Left ventricle myocardium inferior (tissue), 1 donor: Measurements from ENCODE around the gene RELA. TPM values are rescaled to one million over a fixed set of nuclear protein-coding genes. Genes with fewer than 3 reads are reported as not detected.

ENCODE experiments used
- DNase-seq: peaks from one replicate; pipeline ENCODE4 v3.0.0-alpha.2; 2020
- H3K27ac ChIP-seq: fragments of 200-600 bp; replicated peaks from 2 replicates; pipeline ENCODE4 v1.8.0; 2021
- H3K27me3 ChIP-seq: fragments of 200-600 bp; 2 replicates; pipeline ENCODE4 v1.8.0; 2021; ENCODE audit warnings: low read depth
- H3K36me3 ChIP-seq: fragments of 200-600 bp; 2 replicates; pipeline ENCODE4 v1.8.0; 2021
- H3K4me1 ChIP-seq: fragments of 200-600 bp; 2 replicates; pipeline ENCODE4 v1.8.0; 2021
- H3K4me3 ChIP-seq: fragments of 200-600 bp; 2 replicates; pipeline ENCODE4 v1.8.0; 2021; ENCODE audit warnings: mild to moderate bottlenecking, moderate library complexity
- H3K9me3 ChIP-seq: fragments of 200-600 bp; replicated peaks from 2 replicates; pipeline ENCODE4 v1.8.0; 2021
- CTCF ChIP-seq: fragments of 200-600 bp; IDR thresholded peaks from 2 replicates; pipeline ENCODE4 v1.8.0; 2021; ENCODE audit warnings: antibody characterized with exemption, mild to moderate bottlenecking, borderline replicate concordance
- intact Hi-C: fragments of 100-400 bp; cut with micrococcal nuclease; formaldehyde crosslinking; loops from one replicate; pipeline ENCODE4 v1.11.0; 2022
- total RNA-seq: library from RNA; stranded (reverse); fragmentation: NEBNext Ultra II Directional; extraction: Animal tissue kit (Norgen Biotek cat#: 25700); gene quantifications from one replicate; pipeline ENCODE4 v1.2.1, GENCODE V29; 2021
- donor health status: DM: no; HTN: yes; CAD: no; lungs with severe emphysema.

Gene RELA
- total RNA-seq, 1 donor from 2014 or later: 33.8 TPM

DNA sequence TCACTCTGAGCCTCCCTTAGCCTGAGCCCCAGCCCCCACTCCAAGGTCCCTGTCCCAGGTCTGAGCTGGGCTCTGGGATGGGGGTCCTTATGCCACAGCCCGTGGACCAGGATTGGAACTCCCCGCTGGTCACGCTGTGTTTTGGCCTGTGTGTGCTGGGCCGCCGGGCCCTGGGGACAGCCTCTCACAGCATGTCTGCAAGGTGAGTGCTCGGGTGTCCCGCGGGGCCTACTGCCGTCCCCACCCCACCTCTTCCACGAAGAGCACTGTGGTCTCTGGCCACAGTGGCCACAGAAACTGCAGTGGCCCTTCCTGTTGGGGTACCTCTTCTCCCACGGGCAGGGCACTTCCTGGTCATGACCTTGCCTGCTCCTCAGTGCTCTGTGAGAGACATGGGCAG lies 28.3 kb downstream of the RELA start:
- H3K36me3 ChIP-seq: peaks cover 77% of the 10 kb centered on the region
- peaks cover 45% of the 10 kb centered on the region for H3K4me1 ChIP-seq
- no peak overlapping the region for H3K27ac ChIP-seq
- H3K4me3 ChIP-seq: no peak overlapping the region
- intact Hi-C loops: no loop called here
- no peak for DNase-seq
- H3K27me3 ChIP-seq: no peaks in the 10 kb centered on the region
- no peak for TF ChIP-seq CTCF
- no peaks in the 10 kb centered on the region for H3K9me3 ChIP-seq

DNA sequence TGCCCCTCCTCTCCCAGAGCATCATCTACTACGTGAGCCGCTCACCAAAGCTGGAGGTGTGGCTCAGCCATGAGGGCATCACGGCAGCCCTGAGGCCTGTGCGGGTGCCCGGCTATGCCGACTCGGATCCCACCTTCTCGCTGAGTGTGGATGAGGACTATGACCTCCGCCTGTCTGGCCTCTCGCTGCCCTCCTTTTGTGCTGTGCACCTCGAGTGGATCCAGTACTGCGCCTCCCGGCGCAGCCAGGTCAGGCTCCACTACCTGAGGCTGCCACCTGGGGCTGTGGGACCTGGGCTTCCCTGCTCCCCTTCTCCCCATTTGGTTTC lies 28.6 kb downstream of the RELA start:
- DNase-seq: no peak
- Histone ChIP-seq H3K36me3 (peaks cover 80% of the 10 kb centered on the region), H3K27ac (no peak overlapping the region), H3K4me3 (no peak overlapping the region), H3K27me3 (no peaks in the 10 kb centered on the region), H3K4me1 (peaks cover 41% of the 10 kb centered on the region), H3K9me3 (no peaks in the 10 kb centered on the region)
- TF ChIP-seq CTCF: no peak
- intact Hi-C loops: no loop called here

GRCh38 chr11:65633390-65634108 lies 29.2 kb downstream of the RELA start:
- peaks cover 86% of the 10 kb centered on the region for H3K36me3 ChIP-seq
- intact Hi-C loops: no loop called here
- no peak for DNase-seq

DNA sequence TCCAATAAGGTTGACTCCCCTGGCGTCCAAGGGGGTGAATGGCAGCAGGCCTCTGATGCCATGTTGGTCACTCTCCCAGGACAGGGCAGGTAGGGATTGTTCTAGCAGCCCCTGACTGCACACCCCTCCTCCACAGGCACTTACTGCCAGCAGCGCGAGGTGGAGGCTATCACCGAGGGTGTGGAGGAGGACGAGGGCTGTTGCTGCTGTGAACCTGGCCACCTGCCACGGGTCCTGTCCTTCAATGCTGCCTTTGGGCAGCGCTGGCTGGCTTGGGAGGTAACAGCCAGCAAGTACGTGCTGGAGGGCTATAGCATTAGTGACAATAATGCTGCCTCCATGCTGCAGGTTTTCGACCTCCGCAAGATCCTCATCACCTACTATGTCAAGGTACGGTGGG lies 32.5 kb downstream of the RELA start:
- intact Hi-C loops: no loop called here

More at GRCh38 chr11:65633390-65634108, 29.2 kb downstream of the RELA start:
- TF ChIP-seq CTCF: no peak
- no peak overlapping the region for H3K27ac ChIP-seq
- peaks cover 36% of the 10 kb centered on the region for H3K4me1 ChIP-seq
- no peak overlapping the region for H3K4me3 ChIP-seq
- no peaks in the 10 kb centered on the region for H3K27me3 ChIP-seq
- H3K9me3 ChIP-seq: no peaks in the 10 kb centered on the region

DNA sequence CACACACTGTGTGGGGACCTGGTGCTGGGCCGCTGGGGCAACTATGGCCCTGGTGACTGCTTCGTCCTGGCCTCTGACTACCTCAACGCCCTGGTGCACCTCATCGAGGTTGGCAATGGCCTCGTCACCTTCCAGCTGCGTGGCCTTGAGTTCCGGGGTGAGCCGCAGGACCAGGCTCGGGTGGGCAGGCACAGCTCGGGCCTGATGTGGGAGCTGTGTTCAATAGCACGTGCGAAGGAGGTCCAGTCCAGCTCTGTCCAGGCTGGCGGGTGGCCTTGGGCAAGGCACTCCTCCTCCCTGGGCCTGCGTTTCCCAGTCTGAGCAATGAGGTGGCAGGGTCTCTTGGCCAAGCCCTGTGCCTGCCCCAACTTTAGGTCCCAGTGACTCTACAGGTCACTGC lies 33.1 kb downstream of the RELA start:
- intact Hi-C loops: no loop called here
- Histone ChIP-seq H3K27ac (no peak overlapping the region), H3K36me3 (peaks cover 95% of the 10 kb centered on the region), H3K9me3 (no peaks in the 10 kb centered on the region), H3K4me1 (peaks cover 24% of the 10 kb centered on the region), H3K27me3 (no peaks in the 10 kb centered on the region), H3K4me3 (no peak overlapping the region)
- no peak for TF ChIP-seq CTCF
- no peak for DNase-seq

More for the DNA sequence above, 32.5 kb downstream of the RELA start:
- peak overlapping the region; percentile 1 for H3K27ac ChIP-seq
- H3K27me3 ChIP-seq: no peaks in the 10 kb centered on the region
- no peak overlapping the region for H3K4me3 ChIP-seq
- DNase-seq: peak; percentile 68
- peaks cover 24% of the 10 kb centered on the region for H3K4me1 ChIP-seq
- H3K36me3 ChIP-seq: peaks cover 95% of the 10 kb centered on the region
- H3K9me3 ChIP-seq: no peaks in the 10 kb centered on the region
- TF ChIP-seq CTCF: no peak
